GM12878 (cell line): ENCODE results near the gene TUT1. TPM values are rescaled to one million over a fixed set of nuclear protein-coding genes. Genes with fewer than 3 reads are reported as not detected.
A peak's percentile ranks its signal among the peaks of the same experiment; 100 is the strongest.

ENCODE experiments used
- ATAC-seq: fragments of 200-7000 bp; cut with Tn5 transposase; 3 replicates; pipeline ENCODE4 v1.9.1; 2020; ENCODE audit warnings: mild to moderate bottlenecking, moderate library complexity
- BruUV-seq: library from RNA; stranded (reverse); fragments of 400-500 nt; replicated peaks from 2 replicates; lab custom pipeline; 2021; lab: Mats Ljungman, UMichigan
- CTCF ChIA-PET: fragments of 300-600 bp; sonication (Branson Sonifier 250); formaldehyde crosslinking; extraction: SDS; loops from one replicate; lab custom pipeline; 2021; ENCODE audit warnings: inconsistent platforms; lab: Yijun Ruan, JAX
- POLR2A ChIA-PET: fragments of 350-600 bp; formaldehyde crosslinking; extraction: SDS; loops from one replicate; lab custom pipeline; 2021; ENCODE audit warnings: inconsistent platforms; lab: Charles Lee
- RAD21 ChIA-PET: fragments of 300-600 bp; sonication (Branson Sonifier 250); formaldehyde crosslinking; loops from one replicate; lab custom pipeline; 2023; ENCODE audit warnings: antibody characterized with exemption; ENCODE audit not compliant: unreplicated experiment; lab: Charles Lee
- SMC1A ChIA-PET: fragments of 300-600 bp; sonication (Branson Sonifier 250); formaldehyde crosslinking; loops from one replicate; lab custom pipeline; 2023; ENCODE audit not compliant: unreplicated experiment, uncharacterized antibody; lab: Charles Lee
- DNase-seq: peaks from one replicate; pipeline ENCODE4 v3.0.0-alpha.2; 2011; ENCODE audit warnings: low read depth, low spot score
- FAIRE-seq: peaks from 3 replicates; lab custom pipeline; 2011; peaks lifted over from hg19 to GRCh38; lab: Jason Lieb, UNC
- H2AFZ ChIP-seq: 2 replicates; pipeline ENCODE4 v1.6.0; 2011; ENCODE audit warnings: low read depth, low read length, control low read depth; ENCODE audit not compliant: control insufficient read depth
- H3K27ac ChIP-seq: 2 replicates; pipeline ENCODE4 v1.5.1; 2011; ENCODE audit warnings: control low read depth; ENCODE audit not compliant: control insufficient read depth, insufficient read depth
- H3K27me3 ChIP-seq, 2 experiments: replicated peaks in 1 of 2; 2 replicates each; pipeline versions ENCODE4 v1.6.0 to v1.6.1; 2011; ENCODE audit warnings: low read length in 1 of 2; ENCODE audit not compliant: control insufficient read depth in 2 of 2, insufficient read depth in 2 of 2
- H3K36me3 ChIP-seq, 2 experiments: 2 replicates each; pipeline ENCODE4 v1.5.1; 2011; ENCODE audit warnings: low read length in 1 of 2; ENCODE audit not compliant: control insufficient read depth in 2 of 2, insufficient read depth in 2 of 2
- H3K4me1 ChIP-seq: 2 replicates; pipeline ENCODE4 v1.6.1; 2011; ENCODE audit warnings: mild to moderate bottlenecking, low read length, moderate library complexity, mixed read lengths; ENCODE audit not compliant: control insufficient read depth, insufficient read depth
- H3K4me2 ChIP-seq: 2 replicates; pipeline ENCODE4 v1.6.0; 2011; ENCODE audit warnings: control low read depth; ENCODE audit not compliant: control insufficient read depth, insufficient read depth
- H3K4me3 ChIP-seq: fragments of 200-600 bp; sonication (generic); 2 replicates; pipeline ENCODE4 v1.5.1; 2016
- H3K79me2 ChIP-seq: 2 replicates; pipeline ENCODE4 v1.6.0; 2011; ENCODE audit warnings: low read length; ENCODE audit not compliant: control insufficient read depth, insufficient read depth
- H3K9ac ChIP-seq: 2 replicates; pipeline ENCODE4 v1.8.0; 2011; ENCODE audit warnings: low read length, control low read depth, mixed read lengths; ENCODE audit not compliant: control insufficient read depth, insufficient read depth
- H3K9me3 ChIP-seq: replicated peaks from 3 replicates; pipeline ENCODE4 v1.5.1; 2011; ENCODE audit warnings: mild to moderate bottlenecking, low read length; ENCODE audit not compliant: control insufficient read depth, insufficient read depth
- H4K20me1 ChIP-seq: 2 replicates; pipeline ENCODE4 v1.6.0; 2011; ENCODE audit not compliant: control insufficient read depth, insufficient read depth
- HCFC1 ChIP-seq: fragments of 150-350 bp; IDR thresholded peaks from 2 replicates; pipeline ENCODE4 v1.6.1; 2014; ENCODE audit warnings: low read length
- LARP7 ChIP-seq: fragments of 450-650 bp; IDR thresholded peaks from 2 replicates; pipeline ENCODE4 v1.6.1; 2017; ENCODE audit warnings: mild to moderate bottlenecking
- MTA3 ChIP-seq: IDR thresholded peaks from 2 replicates; pipeline ENCODE4 v1.6.1; 2012; ENCODE audit warnings: low read length, inconsistent platforms, borderline replicate concordance
- POLR2A ChIP-seq: IDR thresholded peaks from 2 replicates; pipeline ENCODE4 v1.6.1; 2011; ENCODE audit warnings: low read depth, mild to moderate bottlenecking, low read length
- RUNX3 ChIP-seq: IDR thresholded peaks from 2 replicates; pipeline ENCODE4 v1.6.1; 2012; ENCODE audit warnings: low read length, inconsistent platforms
- WGBS: methylation state at CpG from one replicate; pipeline ENCODE4 v1.1.6; 2016; ENCODE audit warnings: low lambda C conversion rate; ENCODE audit not compliant: insufficient replicate concordance, insufficient coverage; ENCODE audit errors: missing lambda C conversion rate; 5-methylcytosine and 5-hydroxymethylcytosine counted together
- in situ Hi-C: fragments of 300-500 bp; cut with MboI; formaldehyde crosslinking; loops from 9 replicates; pipeline ENCODE4 v1.14.3; 2018; ENCODE audit warnings: mixed read lengths
- intact Hi-C: fragments of 100-400 bp; cut with micrococcal nuclease; formaldehyde crosslinking; loops from one replicate; pipeline ENCODE4 v1.14.2; 2022; ENCODE audit not compliant: unreplicated experiment
- polyA plus RNA-seq, 11 experiments: library from polyadenylated mRNA; depleted of rRNA in 4 of 11; unstranded in 6 of 11; stranded (reverse) in 5 of 11; fragments of >200 nt; fragmentation: Nextera tagmentation in 4 of 11; fragmentation: Illumina TruSeq in 1 of 11; extraction: Ambion mirVana in 4 of 11; extraction: Trizol in 1 of 11; gene quantifications; 1 replicate in 1 of 11; 2 replicates in 10 of 11; pipeline versions ENCODE4 v1.2.1 to v1.2.3, GENCODE V29; 2011 to 2016; ENCODE audit warnings: inconsistent platforms in 2 of 11, missing spikeins in 2 of 11, low read depth in 1 of 11
- total RNA-seq, 4 experiments: library from RNA; depleted of rRNA in 3 of 4; stranded (reverse); fragments of >200 nt in 3 of 4; fragmentation: Illumina TruSeq in 1 of 4; extraction: Trizol in 1 of 4; gene quantifications; 2 replicates each; pipeline versions ENCODE4 v1.2.1 to v1.2.3, GENCODE V29; 2013 to 2021
- TF ChIP-seq, protein P1 (sequence below): fragments of 450-650 bp; IDR thresholded peaks from 2 replicates; pipeline ENCODE4 v1.6.1; 2016; ENCODE audit warnings: mild to moderate bottlenecking
- TF ChIP-seq, protein P2 (sequence below): fragments of 150-350 bp; IDR thresholded peaks from 2 replicates; pipeline ENCODE4 v1.6.1; 2016; ENCODE audit warnings: low read depth, low read length

Gene TUT1
- total and polyA plus RNA-seq, 10 of the 15 experiments (the other 5 are each of a cell fraction or from before 2014, with no cell fraction given) = 1.1 to 29.9 (median 16.2) TPM

DNA sequence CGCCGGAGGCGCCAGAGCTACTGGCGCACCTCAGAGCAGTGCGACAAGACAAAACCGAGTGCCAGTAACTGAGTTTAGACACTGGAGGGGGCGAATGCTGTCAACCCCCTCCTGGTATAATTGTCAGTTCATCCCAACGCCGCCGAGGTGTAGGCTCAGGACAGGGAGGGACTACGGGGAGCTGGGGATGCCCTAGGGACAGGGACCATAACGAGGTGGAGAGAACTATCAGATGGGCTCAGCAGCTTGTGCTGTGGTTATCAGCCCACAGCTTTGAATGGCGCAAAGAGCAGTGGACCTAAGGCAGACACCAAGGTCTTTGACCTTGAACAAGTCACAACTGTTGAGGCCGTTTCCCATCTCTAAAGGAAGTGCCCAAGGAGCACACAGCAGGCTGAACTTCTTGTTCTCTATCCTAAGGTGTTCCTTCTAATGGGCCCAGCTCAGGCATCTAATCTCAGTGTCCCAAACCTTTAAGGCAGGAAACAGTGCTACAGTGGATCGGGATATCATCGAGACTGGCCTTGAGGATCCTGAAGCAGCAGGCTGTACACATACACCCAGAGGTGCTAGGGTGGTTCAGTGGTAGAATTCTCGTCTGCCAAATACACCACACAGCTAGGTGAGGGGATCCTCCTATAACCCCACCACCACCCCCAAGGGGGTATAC lies 958 bp upstream of the TUT1 start:
- Histone ChIP-seq H3K27ac (peak overlapping the region; percentile 71), H3K79me2 (peaks cover 18% of the 10 kb centered on the region), H3K4me2 (peak overlapping the region; percentile 86), H3K4me3 (peak overlapping the region; percentile 78), H3K27me3 (no peaks in the 10 kb centered on the region), H3K9ac (peak overlapping the region; percentile 70), H3K36me3 (peaks cover 25 to 43% of the 10 kb centered on the region in 2 experiments), H3K4me1 (peaks cover 8% of the 10 kb centered on the region), H3K9me3 (no peaks in the 10 kb centered on the region), H4K20me1 (no peaks in the 10 kb centered on the region; the same call in 1 of the 2 replicates), H2AFZ (peak overlapping the region; percentile 84)
- in situ Hi-C loops = no loop called here
- no TSS peak for BruUV-seq
- WGBS = 10% methylated on average over 17 of the region's 17 CpGs
- intact Hi-C loops = loop anchor here (5.0 to 10.0 kb wide), 2 partner anchors 243 to 270 kb away; partner anchors contain the start of genes STX5, TEX54 and WDR74
- ChIA-PET CTCF (interaction anchor here (0.5 to 5.5 kb wide), 47 partner anchors 9 to 288 kb away, joined by 3 to 48 read pairs (median 5); partner anchors contain the start of genes B3GAT3, C11orf98, CSKMT and EEF1G), SMC1A (interaction anchor here (0.8 to 3.1 kb wide), 33 partner anchors 8 to 271 kb away, joined by 3 to 30 read pairs (median 4); partner anchors contain the start of genes B3GAT3, C11orf98, CSKMT and EEF1G), POLR2A (interaction anchor here (0.5 to 3.1 kb wide), 36 partner anchors 9 to 332 kb away, joined by 3 to 37 read pairs (median 5); partner anchors contain the start of genes B3GAT3, BSCL2, C11orf98 and CSKMT), RAD21 (interaction anchor here (0.7 to 3.5 kb wide), 28 partner anchors 8 to 289 kb away, joined by 3 to 36 read pairs (median 6); partner anchors contain the start of genes B3GAT3, C11orf98, CSKMT and EEF1G)
- TF ChIP-seq, protein P1, sequence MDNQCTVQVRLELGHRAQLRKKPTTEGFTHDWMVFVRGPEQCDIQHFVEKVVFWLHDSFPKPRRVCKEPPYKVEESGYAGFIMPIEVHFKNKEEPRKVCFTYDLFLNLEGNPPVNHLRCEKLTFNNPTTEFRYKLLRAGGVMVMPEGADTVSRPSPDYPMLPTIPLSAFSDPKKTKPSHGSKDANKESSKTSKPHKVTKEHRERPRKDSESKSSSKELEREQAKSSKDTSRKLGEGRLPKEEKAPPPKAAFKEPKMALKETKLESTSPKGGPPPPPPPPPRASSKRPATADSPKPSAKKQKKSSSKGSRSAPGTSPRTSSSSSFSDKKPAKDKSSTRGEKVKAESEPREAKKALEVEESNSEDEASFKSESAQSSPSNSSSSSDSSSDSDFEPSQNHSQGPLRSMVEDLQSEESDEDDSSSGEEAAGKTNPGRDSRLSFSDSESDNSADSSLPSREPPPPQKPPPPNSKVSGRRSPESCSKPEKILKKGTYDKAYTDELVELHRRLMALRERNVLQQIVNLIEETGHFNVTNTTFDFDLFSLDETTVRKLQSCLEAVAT = no peak
- TF ChIP-seq POLR2A (peak; percentile 38; the same call in 1 of the 2 replicates), HCFC1 (no peak), MTA3 (peak; percentile 87), LARP7 (peak; percentile 37; the same call in 1 of the 2 replicates), RUNX3 (peak; percentile 20; the same call in 1 of the 2 replicates)
- TF ChIP-seq, protein P2, sequence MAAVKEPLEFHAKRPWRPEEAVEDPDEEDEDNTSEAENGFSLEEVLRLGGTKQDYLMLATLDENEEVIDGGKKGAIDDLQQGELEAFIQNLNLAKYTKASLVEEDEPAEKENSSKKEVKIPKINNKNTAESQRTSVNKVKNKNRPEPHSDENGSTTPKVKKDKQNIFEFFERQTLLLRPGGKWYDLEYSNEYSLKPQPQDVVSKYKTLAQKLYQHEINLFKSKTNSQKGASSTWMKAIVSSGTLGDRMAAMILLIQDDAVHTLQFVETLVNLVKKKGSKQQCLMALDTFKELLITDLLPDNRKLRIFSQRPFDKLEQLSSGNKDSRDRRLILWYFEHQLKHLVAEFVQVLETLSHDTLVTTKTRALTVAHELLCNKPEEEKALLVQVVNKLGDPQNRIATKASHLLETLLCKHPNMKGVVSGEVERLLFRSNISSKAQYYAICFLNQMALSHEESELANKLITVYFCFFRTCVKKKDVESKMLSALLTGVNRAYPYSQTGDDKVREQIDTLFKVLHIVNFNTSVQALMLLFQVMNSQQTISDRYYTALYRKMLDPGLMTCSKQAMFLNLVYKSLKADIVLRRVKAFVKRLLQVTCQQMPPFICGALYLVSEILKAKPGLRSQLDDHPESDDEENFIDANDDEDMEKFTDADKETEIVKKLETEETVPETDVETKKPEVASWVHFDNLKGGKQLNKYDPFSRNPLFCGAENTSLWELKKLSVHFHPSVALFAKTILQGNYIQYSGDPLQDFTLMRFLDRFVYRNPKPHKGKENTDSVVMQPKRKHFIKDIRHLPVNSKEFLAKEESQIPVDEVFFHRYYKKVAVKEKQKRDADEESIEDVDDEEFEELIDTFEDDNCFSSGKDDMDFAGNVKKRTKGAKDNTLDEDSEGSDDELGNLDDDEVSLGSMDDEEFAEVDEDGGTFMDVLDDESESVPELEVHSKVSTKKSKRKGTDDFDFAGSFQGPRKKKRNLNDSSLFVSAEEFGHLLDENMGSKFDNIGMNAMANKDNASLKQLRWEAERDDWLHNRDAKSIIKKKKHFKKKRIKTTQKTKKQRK = no peak
- peak; percentile 9 for ATAC-seq
- peak; percentile 27 for FAIRE-seq
- DNase-seq = no peak
